Brain microvascular endothelial cell (primary cell): ENCODE data around the gene YTHDF1.

Experiments
- DNase-seq: peaks from one replicate; pipeline ENCODE4 v3.0.0-alpha.2; 2020
- H3K27ac ChIP-seq: fragments of 250-450 bp; sonication (Bioruptor Pico); 2 replicates; pipeline ENCODE4 v1.5.1; 2020; ENCODE audit warnings: mild to moderate bottlenecking, moderate library complexity
- H3K27me3 ChIP-seq: fragments of 250-450 bp; sonication (Bioruptor Pico); replicated peaks from 2 replicates; pipeline ENCODE4 v1.5.1; 2020; ENCODE audit warnings: mild to moderate bottlenecking
- H3K36me3 ChIP-seq: fragments of 250-450 bp; sonication (Bioruptor Pico); replicated peaks from 2 replicates; pipeline ENCODE4 v1.5.1; 2020; ENCODE audit warnings: mild to moderate bottlenecking
- H3K4me3 ChIP-seq: 2 replicates; pipeline ENCODE4 v1.5.1; 2011; ENCODE audit warnings: low read depth, mild to moderate bottlenecking, control low read depth, low read length, moderate library complexity
- CTCF ChIP-seq: IDR thresholded peaks from 2 replicates; pipeline ENCODE4 v1.5.1; 2011; ENCODE audit warnings: low read depth, mild to moderate bottlenecking, moderate library complexity, low read length, control low read depth, inconsistent platforms; ENCODE audit errors: missing control alignments
- in situ Hi-C: cut with HindIII; loops from 2 replicates; pipeline ENCODE4 v1.10.0; 2017; ENCODE audit warnings: low sequenced_read_pairs, low pct_ligation_motif_present

Gene YTHDF1

DNA sequence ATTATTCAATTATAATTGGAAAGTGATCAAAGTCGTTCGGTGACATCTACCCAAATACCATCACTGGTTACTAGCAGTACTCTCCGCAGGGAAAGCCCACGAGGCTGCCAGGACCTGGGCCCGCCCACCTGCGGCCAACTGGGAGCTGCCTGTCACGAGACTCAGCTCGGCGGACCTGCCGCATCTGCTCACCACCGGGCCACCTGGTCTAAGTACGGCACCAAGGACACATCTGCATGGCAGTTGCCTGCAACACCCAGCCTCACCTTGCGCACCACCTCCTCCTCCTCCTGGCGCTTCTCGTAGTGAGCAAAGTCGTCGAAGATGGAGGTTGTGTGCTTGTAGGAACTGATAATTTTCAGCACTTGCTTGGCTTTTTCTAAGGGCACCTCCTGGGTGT is 13.9 kb downstream of the YTHDF1 start:
- Histone ChIP-seq H3K27me3 (no peaks in the 10 kb centered on the region), H3K4me3 (no peak overlapping the region), H3K36me3 (peaks cover 47% of the 10 kb centered on the region), H3K27ac (no peak overlapping the region)
- no peak for DNase-seq
- in situ Hi-C loops = no loop called here
- TF ChIP-seq CTCF = no peak

DNA sequence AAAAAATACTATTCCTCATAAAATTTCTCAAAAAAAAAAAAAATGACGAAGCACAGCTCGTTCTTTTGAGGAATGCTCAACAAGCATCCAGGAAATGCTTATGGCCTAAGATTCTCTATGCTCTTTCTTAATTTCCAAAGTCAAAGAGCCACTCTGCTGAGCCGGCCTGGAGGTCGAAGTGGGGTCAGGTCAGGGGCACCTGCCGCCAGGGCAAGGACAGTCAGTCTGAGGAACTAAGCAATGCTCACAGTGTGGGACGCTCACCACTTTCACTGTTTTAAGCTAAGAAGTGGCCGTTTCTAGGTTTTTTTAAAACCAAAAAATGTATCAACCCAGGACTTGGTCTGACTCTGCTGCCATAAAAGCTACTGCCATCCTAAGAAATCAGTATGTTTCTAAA is 17.3 kb downstream of the YTHDF1 start:
- TF ChIP-seq CTCF = no peak
- H3K36me3 ChIP-seq = peaks cover 28% of the 10 kb centered on the region

GRCh38 chr20:63196768-63197470 is 19.0 kb downstream of the YTHDF1 start:
- TF ChIP-seq CTCF = no peak
- peaks cover 11% of the 10 kb centered on the region for H3K36me3 ChIP-seq
- DNase-seq = no peak
- in situ Hi-C loops = no loop called here
- H3K27me3 ChIP-seq = no peaks in the 10 kb centered on the region
- no peak overlapping the region for H3K27ac ChIP-seq
- no peak overlapping the region for H3K4me3 ChIP-seq

More for the DNA sequence above, 17.3 kb downstream of the YTHDF1 start:
- no peak for DNase-seq
- Histone ChIP-seq H3K27me3 (no peaks in the 10 kb centered on the region), H3K4me3 (no peak overlapping the region), H3K27ac (no peak overlapping the region)
- in situ Hi-C loops = no loop called here

DNA sequence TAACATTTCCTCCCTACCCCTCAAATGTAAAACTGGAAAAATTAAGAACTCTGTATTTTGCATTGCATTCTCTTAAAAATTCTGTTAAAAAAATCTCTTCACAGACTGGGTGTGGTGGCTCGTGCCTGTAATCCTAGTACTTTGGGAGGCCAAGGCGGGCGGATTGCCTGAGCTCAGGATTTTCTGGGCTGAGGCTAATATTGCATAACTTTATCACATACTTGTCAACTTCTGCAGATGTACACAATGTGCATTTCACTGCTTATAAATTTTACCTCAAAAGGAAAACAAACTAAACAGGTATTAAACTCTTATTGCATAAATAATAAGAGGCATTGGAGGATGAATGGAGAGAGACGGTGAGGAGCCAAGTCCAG is 21.1 kb downstream of the YTHDF1 start:
- Histone ChIP-seq H3K4me3 (no peak overlapping the region), H3K27ac (no peak overlapping the region), H3K36me3 (peaks cover 5% of the 10 kb centered on the region), H3K27me3 (no peaks in the 10 kb centered on the region)
- DNase-seq = no peak
- in situ Hi-C loops = no loop called here
- no peak for TF ChIP-seq CTCF

GRCh38 chr20:63194007-63194796 is 21.7 kb downstream of the YTHDF1 start:
- no peak overlapping the region for H3K4me3 ChIP-seq
- H3K36me3 ChIP-seq = peaks cover 5% of the 10 kb centered on the region
- DNase-seq = no peak
- H3K27me3 ChIP-seq = no peaks in the 10 kb centered on the region
- in situ Hi-C loops = no loop called here
- TF ChIP-seq CTCF = no peak
- no peak overlapping the region for H3K27ac ChIP-seq
